ENCODE results near the gene SLAMF7. TPM values are rescaled to one million over a fixed set of nuclear protein-coding genes. Genes with fewer than 3 reads are reported as not detected.

The SLAMF7 gene
- total and polyA plus RNA-seq, 2 of the 13 experiments (the other 11 are each of a cell fraction or from before 2014, with no cell fraction given): not detected

DNA sequence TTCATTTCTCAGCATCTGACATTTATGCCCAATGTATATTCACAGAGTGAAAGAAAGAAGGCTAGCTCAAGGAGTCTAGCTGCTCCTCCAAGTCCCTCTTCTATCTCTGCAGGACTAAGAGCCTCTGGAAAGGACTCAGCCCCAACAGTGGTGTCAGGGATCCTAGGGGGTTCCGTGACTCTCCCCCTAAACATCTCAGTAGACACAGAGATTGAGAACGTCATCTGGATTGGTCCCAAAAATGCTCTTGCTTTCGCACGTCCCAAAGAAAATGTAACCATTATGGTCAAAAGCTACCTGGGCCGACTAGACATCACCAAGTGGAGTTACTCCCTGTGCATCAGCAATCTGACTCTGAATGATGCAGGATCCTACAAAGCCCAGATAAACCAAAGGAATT lies 60.6 kb downstream of the SLAMF7 start:
- H3K4me2 ChIP-seq (ENCODE audit: low read depth, low read length): no peak overlapping the region
- no peak overlapping the region for H3K4me3 ChIP-seq (replicated peaks in 1 of 3; ENCODE audit: insufficient read depth in 1 of 3, low read depth in 2 of 3, low read length in 3 of 3)
- H3K27ac ChIP-seq (ENCODE audit: extremely low read length, insufficient read depth, low read length): no peak overlapping the region
- no peaks in the 10 kb centered on the region for H3K9me3 ChIP-seq (ENCODE audit: low read length)
- ChIA-PET CTCF (ENCODE audit: low intra/inter-chr PET ratio, low total read pairs) (no interaction called here), POLR2A (no interaction called here)
- no peak for DNase-seq (ENCODE audit: low spot score)
- H4K20me1 ChIP-seq (ENCODE audit: insufficient read depth, low read length): no peaks in the 10 kb centered on the region
- H3K79me2 ChIP-seq (ENCODE audit: insufficient read depth, low read length): no peaks in the 10 kb centered on the region
- no peaks in the 10 kb centered on the region for H3K36me3 ChIP-seq (replicated peaks in 1 of 2; ENCODE audit: control insufficient read depth in 1 of 2, insufficient read depth in 2 of 2, low read length in 2 of 2)
- ATAC-seq: no peak
- no peak overlapping the region for H2AFZ ChIP-seq (ENCODE audit: low read length)
- H3K9ac ChIP-seq (ENCODE audit: insufficient read depth, low read depth, low read length): no peak overlapping the region
- no TSS peak for BruUV-seq (replicated peaks)
- intact Hi-C loops (cut with micrococcal nuclease; ENCODE audit: unreplicated experiment) (no loop called here), in situ Hi-C loops (cut with HindIII; ENCODE audit: extremely low pct_ligation_motif_present, low pct_unique_long_range_greater_than_20kb) (no loop called here)
- no peaks in the 10 kb centered on the region for H3K4me1 ChIP-seq (ENCODE audit: insufficient read depth, low read length)
- FAIRE-seq: no peak
- TF ChIP-seq GRHL1 (CRISPR knock-in tag; conservative IDR thresholded peaks at IDR 0.05): no peak
- TF ChIP-seq MATR3 (CRISPR knock-in tag; IDR thresholded peaks at IDR 0.05): no peak
- no peak for TF ChIP-seq ZNF234 (CRISPR knock-in tag; conservative IDR thresholded peaks at IDR 0.05)
- H3K27me3 ChIP-seq (ENCODE audit: control insufficient read depth in 1 of 2, insufficient read depth in 2 of 2, low read length in 2 of 2): no peaks in the 10 kb centered on the region; a peak in 1 of 5 replicates
- 11% methylated on average over 3 of the region's 5 CpGs for WGBS (ENCODE audit: low lambda C conversion rate)

- POLR2A ChIA-PET: no interaction called here
- Histone ChIP-seq H3K4me3 (replicated peaks in 1 of 3; ENCODE audit: insufficient read depth in 1 of 3, low read depth in 2 of 3, low read length in 3 of 3) (no peak overlapping the region), H3K27ac (ENCODE audit: extremely low read length, insufficient read depth, low read length) (no peak overlapping the region), H3K9me3 (ENCODE audit: low read length) (no peaks in the 10 kb centered on the region), H3K79me2 (ENCODE audit: insufficient read depth, low read length) (no peaks in the 10 kb centered on the region), H3K9ac (ENCODE audit: insufficient read depth, low read depth, low read length) (no peak overlapping the region), H4K20me1 (ENCODE audit: insufficient read depth, low read length) (no peaks in the 10 kb centered on the region), H2AFZ (ENCODE audit: low read length) (no peak overlapping the region), H3K27me3 (ENCODE audit: control insufficient read depth in 1 of 2, insufficient read depth in 2 of 2, low read length in 2 of 2) (no peaks in the 10 kb centered on the region; a peak in 1 of 5 replicates), H3K4me2 (ENCODE audit: low read depth, low read length) (no peak overlapping the region), H3K4me1 (ENCODE audit: insufficient read depth, low read length) (no peaks in the 10 kb centered on the region), H3K36me3 (replicated peaks in 1 of 2; ENCODE audit: control insufficient read depth in 1 of 2, insufficient read depth in 2 of 2, low read length in 2 of 2) (no peaks in the 10 kb centered on the region)
- intact Hi-C loops (cut with micrococcal nuclease; ENCODE audit: unreplicated experiment): no loop called here
- CTCF ChIA-PET (ENCODE audit: low intra/inter-chr PET ratio, low total read pairs): no interaction called here
- FAIRE-seq (no peak), ATAC-seq (no peak), DNase-seq (ENCODE audit: low spot score) (no peak)
- no TSS peak for BruUV-seq (replicated peaks)
- WGBS (ENCODE audit: low lambda C conversion rate): 89% methylated on average over 1 of the region's 1 CpG
- TF ChIP-seq, protein P1, sequence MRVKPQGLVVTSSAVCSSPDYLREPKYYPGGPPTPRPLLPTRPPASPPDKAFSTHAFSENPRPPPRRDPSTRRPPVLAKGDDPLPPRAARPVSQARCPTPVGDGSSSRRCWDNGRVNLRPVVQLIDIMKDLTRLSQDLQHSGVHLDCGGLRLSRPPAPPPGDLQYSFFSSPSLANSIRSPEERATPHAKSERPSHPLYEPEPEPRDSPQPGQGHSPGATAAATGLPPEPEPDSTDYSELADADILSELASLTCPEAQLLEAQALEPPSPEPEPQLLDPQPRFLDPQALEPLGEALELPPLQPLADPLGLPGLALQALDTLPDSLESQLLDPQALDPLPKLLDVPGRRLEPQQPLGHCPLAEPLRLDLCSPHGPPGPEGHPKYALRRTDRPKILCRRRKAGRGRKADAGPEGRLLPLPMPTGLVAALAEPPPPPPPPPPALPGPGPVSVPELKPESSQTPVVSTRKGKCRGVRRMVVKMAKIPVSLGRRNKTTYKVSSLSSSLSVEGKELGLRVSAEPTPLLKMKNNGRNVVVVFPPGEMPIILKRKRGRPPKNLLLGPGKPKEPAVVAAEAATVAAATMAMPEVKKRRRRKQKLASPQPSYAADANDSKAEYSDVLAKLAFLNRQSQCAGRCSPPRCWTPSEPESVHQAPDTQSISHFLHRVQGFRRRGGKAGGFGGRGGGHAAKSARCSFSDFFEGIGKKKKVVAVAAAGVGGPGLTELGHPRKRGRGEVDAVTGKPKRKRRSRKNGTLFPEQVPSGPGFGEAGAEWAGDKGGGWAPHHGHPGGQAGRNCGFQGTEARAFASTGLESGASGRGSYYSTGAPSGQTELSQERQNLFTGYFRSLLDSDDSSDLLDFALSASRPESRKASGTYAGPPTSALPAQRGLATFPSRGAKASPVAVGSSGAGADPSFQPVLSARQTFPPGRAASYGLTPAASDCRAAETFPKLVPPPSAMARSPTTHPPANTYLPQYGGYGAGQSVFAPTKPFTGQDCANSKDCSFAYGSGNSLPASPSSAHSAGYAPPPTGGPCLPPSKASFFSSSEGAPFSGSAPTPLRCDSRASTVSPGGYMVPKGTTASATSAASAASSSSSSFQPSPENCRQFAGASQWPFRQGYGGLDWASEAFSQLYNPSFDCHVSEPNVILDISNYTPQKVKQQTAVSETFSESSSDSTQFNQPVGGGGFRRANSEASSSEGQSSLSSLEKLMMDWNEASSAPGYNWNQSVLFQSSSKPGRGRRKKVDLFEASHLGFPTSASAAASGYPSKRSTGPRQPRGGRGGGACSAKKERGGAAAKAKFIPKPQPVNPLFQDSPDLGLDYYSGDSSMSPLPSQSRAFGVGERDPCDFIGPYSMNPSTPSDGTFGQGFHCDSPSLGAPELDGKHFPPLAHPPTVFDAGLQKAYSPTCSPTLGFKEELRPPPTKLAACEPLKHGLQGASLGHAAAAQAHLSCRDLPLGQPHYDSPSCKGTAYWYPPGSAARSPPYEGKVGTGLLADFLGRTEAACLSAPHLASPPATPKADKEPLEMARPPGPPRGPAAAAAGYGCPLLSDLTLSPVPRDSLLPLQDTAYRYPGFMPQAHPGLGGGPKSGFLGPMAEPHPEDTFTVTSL (CRISPR knock-in tag; IDR thresholded peaks at IDR 0.05; ENCODE audit: borderline replicate concordance): no peak
- peak; percentile 19 for TF ChIP-seq HNRNPK (IDR thresholded peaks at IDR 0.05; ENCODE audit: low read depth, low read length, poor library complexity, severe bottlenecking)
- no peak for TF ChIP-seq KDM5A (IDR thresholded peaks at IDR 0.05; ENCODE audit: borderline replicate concordance, low read length)
- TF ChIP-seq KLF9 (CRISPR knock-in tag; IDR thresholded peaks at IDR 0.05; ENCODE audit: low read depth): no peak
- in situ Hi-C loops (cut with HindIII; ENCODE audit: extremely low pct_ligation_motif_present, low pct_unique_long_range_greater_than_20kb): no loop called here
Measured at GRCh38 chr1:160800142-160800541, 61.1 kb downstream of the SLAMF7 start.
